ENCODE measurements around the gene PRR15L. TPM values are rescaled to one million over a fixed set of nuclear protein-coding genes. Genes with fewer than 3 reads are reported as not detected.

Gene PRR15L
- total and polyA plus RNA-seq, 12 donors = 0.03 to 0.24 (median 0.19) TPM; not detected in 9

DNA sequence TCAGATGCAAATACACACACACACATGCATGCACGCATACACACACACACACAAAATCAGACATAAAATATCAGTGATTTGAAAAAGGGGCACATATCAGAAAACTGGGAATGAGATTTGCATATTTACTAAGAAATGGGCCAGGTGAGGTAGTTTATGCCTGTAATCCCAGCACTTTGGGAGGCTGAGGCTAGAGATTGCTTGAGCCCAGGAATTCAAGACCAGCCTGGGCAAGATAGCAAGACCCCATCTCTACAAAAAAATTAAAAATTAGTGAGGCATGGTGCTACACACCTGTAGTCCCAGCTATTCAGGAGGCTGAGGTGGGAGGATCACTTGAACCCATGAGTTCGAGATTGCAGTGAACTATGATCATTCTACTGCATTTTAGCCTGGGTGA, 38.7 kb downstream of the PRR15L start:
- intact Hi-C loops (cut with DNase I) = no loop called here
- H3K4me1 ChIP-seq (replicated peaks in 1 of 2) = peaks cover 0 to 6% of the 10 kb centered on the region in 2 donors
- TF ChIP-seq, protein P1, sequence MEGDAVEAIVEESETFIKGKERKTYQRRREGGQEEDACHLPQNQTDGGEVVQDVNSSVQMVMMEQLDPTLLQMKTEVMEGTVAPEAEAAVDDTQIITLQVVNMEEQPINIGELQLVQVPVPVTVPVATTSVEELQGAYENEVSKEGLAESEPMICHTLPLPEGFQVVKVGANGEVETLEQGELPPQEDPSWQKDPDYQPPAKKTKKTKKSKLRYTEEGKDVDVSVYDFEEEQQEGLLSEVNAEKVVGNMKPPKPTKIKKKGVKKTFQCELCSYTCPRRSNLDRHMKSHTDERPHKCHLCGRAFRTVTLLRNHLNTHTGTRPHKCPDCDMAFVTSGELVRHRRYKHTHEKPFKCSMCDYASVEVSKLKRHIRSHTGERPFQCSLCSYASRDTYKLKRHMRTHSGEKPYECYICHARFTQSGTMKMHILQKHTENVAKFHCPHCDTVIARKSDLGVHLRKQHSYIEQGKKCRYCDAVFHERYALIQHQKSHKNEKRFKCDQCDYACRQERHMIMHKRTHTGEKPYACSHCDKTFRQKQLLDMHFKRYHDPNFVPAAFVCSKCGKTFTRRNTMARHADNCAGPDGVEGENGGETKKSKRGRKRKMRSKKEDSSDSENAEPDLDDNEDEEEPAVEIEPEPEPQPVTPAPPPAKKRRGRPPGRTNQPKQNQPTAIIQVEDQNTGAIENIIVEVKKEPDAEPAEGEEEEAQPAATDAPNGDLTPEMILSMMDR (IDR thresholded peaks at IDR 0.05) = no peak
- 93 to 96% (median 94%) methylated on average over 2 of the region's 2 CpGs for WGBS, 4 donors
- H3K36me3 ChIP-seq (replicated peaks in 1 of 2) = peaks cover 0 to 21% of the 10 kb centered on the region in 2 donors
- H3K9me3 ChIP-seq (replicated peaks in 1 of 3) = no peaks in the 10 kb centered on the region
- no peak for DNase-seq
- H3K27ac ChIP-seq = no peak overlapping the region
- no peak overlapping the region for H3K4me3 ChIP-seq
- H3K27me3 ChIP-seq = no peaks in the 10 kb centered on the region

DNA sequence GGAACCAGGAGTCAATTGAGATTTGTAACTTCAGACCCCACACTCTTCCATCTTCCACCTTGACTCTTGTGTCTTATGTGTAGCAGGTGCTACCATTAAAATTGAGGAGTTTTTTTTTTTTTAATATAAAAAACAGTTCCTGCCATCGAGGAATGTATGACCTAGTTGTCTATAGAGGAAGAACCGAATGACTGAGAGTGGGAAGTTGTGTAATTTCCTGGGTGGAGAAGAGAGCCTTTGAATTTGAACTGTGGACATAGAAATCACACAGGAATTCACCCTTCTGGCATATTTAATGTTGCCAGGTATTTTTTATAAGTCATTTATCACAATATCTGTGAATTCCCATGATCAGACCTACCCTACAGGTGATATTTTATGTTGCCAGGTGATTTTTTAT, 39.7 kb downstream of the PRR15L start:
- TF ChIP-seq, protein P1 (IDR thresholded peaks at IDR 0.05) = no peak
- TF ChIP-seq POLR2A (IDR thresholded peaks at IDR 0.05) = no peak
- no peaks in the 10 kb centered on the region for H3K9me3 ChIP-seq (replicated peaks in 1 of 3)
- WGBS, 4 donors = 56 to 69% (median 65%) methylated on average over 2 of the region's 2 CpGs
- peaks cover 0 to 12% of the 10 kb centered on the region in 2 donors for H3K36me3 ChIP-seq (replicated peaks in 1 of 2)
- H3K4me1 ChIP-seq (replicated peaks in 1 of 2) = peaks cover 0 to 6% of the 10 kb centered on the region in 2 donors
- H3K27ac ChIP-seq = no peak overlapping the region
- H3K4me3 ChIP-seq = no peak overlapping the region
- H3K27me3 ChIP-seq = no peaks in the 10 kb centered on the region
- DNase-seq = no peak
- intact Hi-C loops (cut with DNase I) = no loop called here

GRCh38 chr17:47917581-47917980, 40.1 kb downstream of the PRR15L start:
- Histone ChIP-seq H3K9me3 (replicated peaks in 1 of 3) (no peaks in the 10 kb centered on the region), H3K36me3 (replicated peaks in 1 of 2) (peaks cover 0 to 8% of the 10 kb centered on the region in 2 donors), H3K4me3 (no peak overlapping the region), H3K4me1 (replicated peaks in 1 of 2) (peaks cover 0 to 6% of the 10 kb centered on the region in 2 donors), H3K27me3 (no peaks in the 10 kb centered on the region), H3K27ac (no peak overlapping the region)
- intact Hi-C loops (cut with DNase I) = no loop called here
- 71 to 80% (median 76%) methylated on average over 2 of the region's 2 CpGs for WGBS, 4 donors
- TF ChIP-seq, protein P1 (IDR thresholded peaks at IDR 0.05) = no peak
- TF ChIP-seq POLR2A (IDR thresholded peaks at IDR 0.05) = no peak
- no peak for DNase-seq

- peaks cover 0 to 6% of the 10 kb centered on the region in 2 donors for H3K4me1 ChIP-seq (replicated peaks in 1 of 2)
- WGBS, 4 donors = 90 to 94% (median 93%) methylated on average over 10 to 19 of the region's 19 CpGs
- intact Hi-C loops (cut with DNase I) = no loop called here
- no peaks in the 10 kb centered on the region for H3K27me3 ChIP-seq
- H3K27ac ChIP-seq = no peak overlapping the region
- H3K4me3 ChIP-seq = no peak overlapping the region
- H3K36me3 ChIP-seq (replicated peaks in 1 of 2) = peaks cover 0 to 6% of the 10 kb centered on the region in 2 donors
- H3K9me3 ChIP-seq (replicated peaks in 1 of 3) = no peaks in the 10 kb centered on the region
- TF ChIP-seq, protein P1 (IDR thresholded peaks at IDR 0.05) = no peak
- no peak for TF ChIP-seq POLR2A (IDR thresholded peaks at IDR 0.05)
- no peak for DNase-seq
These were observed 41.0 kb downstream of the PRR15L start for GRCh38 chr17:47916489-47917208.

Measured in adrenal gland (tissue), 12 donors.